Activated T-cell treated with anti-CD3 and anti-CD28 coated beads for 4 hours (primary cell): ENCODE results near the gene HIBADH.
"Not testable (repeated sequence)": the region's sequence is repeated elsewhere in the genome, so short reads cannot be mapped to it uniquely, and the experiment has no call there.

ENCODE experiments used
- DNase-seq: peaks from one replicate; pipeline ENCODE4 v3.0.0-alpha.2; 2020

Gene HIBADH

DNA sequence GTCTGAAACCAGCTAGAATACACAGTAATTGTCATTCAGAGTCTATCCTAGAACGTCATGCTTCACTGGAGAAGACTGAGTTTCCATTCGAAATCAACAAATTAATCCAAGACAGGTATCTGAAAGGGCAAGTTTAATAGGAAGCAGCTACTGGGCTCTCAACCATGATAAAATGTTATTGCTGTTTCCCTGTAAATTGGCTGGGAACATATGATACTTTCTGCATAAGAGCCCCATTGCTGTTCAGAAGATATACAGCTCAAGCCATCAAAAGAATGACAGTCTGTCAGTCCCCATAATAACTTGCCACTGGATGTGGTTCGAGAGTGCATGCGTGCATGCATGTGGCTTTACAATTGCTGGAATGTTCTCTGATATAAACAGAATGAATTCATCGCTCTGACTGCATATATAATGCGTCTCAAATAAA, 129.0 kb downstream of the HIBADH start:
- no peak for DNase-seq

- DNase-seq = no peak
Measured at GRCh38 chr7:27532314-27532713, 130.4 kb downstream of the HIBADH start.

DNA sequence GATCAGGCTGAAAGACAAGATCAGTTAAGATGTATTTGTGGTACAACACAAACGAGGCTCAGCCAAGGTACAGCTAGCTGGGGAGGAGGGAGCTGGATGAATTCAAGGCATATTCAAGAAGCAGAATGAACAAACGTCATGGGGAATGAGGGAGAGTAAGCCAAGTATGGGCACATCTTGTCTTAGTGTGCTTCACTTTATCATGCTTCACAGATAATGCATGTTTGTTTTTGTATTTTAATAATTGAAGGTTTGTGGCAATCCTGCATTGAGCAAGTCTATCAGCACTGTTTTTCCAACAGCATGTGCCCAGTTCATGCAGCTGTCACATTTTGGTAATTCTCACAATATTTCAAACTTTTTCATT, 135.4 kb downstream of the HIBADH start:
- DNase-seq = no peak

DNA sequence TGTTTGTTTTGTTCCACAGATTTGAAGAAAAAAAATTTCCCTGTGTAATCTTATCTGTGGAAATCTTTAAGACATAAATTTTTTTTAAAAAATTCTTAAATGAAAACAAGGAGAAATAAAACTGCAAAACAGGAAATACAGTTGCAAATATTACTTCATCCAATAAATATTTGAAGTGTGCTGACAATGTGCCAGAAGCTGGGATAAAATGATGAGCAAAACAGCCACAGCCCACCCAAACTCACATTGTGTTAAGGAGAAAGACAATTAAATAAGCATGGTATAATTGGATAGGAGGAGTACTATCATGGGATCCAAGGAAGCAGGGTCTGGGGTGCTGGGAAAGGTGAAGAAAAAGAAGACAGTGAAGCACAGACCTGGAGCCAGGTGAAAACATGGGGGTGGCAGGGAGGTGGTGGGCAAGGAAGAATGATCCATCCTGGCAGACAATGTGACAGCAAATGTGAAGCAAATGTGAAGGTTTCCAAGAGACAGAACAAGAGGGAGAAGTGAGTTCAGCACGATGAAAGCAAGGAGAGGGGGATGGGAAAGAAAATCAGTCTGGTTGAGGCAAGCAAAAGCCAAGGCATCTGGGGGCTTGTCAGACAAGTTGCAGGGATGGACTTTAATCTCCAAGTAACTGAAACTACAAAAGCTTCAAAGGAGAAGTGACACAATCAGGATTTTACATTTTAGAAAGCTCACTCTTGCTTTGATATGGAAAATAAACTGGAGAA, 135.9 kb downstream of the HIBADH start:
- no peak for DNase-seq

DNA sequence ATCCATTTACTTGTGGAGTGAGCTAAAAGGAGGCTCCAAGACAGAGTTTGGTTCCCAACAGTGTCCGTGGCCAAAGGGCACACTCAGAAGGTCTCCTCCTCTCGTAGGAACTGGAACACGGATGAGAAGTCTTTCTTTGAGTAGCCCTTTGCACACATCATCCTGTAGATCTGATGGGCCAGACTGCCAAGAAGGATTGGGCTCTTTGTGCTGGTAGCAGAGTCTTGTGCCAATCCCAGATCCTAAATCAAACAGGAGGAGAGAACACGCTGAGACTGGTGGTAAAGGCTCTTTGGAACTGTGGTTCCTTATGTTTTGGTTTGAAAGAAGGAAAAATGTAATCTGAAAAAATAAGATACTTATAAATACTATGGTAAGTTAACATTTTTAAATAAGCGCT, 136.6 kb downstream of the HIBADH start:
- DNase-seq = no peak

DNA sequence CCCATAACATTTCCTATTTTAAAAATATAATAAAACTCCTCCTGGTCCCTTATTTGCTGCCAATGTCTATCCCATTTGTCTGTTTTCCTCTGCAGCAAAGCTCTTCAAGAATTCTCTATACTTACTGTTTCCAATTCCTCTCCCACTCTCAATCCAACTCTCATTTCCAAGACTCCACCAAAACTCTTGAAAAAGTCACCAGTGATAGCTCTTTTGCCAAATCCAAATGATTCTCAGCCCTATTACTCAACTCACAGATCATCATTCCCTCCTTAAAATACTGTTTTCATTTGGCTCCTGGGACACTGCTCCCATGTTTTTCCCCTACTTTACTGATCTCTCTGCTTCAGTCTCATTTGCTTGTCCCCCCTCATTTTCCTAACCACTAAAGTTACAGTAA, 139.4 kb downstream of the HIBADH start:
- no peak for DNase-seq

DNA sequence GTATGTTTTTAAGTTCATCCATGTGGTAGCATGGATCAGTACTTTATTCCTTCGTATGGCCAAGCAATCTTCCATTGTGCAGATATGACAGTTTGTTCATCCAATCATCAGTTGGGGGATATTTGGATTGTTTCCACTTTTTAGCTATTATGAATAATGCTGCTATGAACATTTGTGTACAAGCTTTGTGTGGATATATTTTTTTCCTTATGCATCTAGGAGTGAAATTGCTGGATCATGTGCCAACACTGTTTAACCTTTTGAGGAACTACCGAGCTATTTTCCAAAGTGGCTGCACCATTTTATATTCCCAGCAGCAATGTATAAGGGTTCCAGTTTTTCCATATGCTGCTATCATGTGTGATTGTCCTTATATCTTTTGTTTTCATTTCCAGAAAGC, 140.1 kb downstream of the HIBADH start:
- no peak for DNase-seq

DNA sequence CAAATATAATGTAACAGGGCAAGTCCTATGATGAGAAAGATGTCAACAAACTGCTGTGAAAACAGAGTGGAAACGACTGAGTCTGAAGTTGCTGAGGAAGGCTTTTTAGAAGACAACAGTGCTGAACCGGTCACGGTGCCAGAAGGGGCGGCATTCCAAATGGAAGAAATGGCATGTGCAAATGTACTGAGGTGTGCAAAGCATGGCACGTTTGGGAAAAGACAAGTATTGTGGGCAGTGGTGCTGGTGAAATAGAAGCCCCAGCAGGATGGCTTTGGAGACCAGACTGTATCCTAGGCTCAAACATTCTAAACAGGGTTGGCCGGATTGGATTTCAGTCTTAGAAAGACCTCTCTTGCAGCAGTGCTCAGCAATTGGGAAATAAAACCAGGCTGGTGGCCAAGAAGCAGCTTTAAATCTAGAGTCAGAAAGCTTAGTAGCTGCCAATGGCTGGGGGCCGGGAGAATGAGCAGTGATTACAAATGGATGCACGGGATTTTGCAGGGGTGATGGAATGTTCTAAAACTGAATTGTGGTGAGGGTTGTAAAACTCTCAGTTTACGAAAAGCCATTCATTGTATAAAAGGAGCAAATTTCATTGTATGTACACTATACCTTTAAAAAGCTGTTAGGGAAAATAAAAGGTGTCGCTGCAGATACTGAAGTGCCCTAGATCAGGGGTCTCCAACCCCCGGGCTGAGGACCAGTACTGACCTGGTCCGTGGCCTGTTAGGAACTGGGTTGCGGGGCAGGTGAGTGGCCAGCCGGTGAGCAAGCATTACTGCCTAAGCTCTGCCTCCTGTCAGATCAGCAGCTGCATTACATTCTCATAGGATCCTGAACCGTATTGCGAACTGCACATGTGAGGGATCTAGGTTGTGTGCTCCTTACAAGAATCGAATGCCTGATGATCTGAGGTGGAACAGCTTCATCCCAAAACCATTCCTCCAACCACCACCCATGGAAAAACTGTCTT, 141.6 kb downstream of the HIBADH start:
- DNase-seq = no peak

DNA sequence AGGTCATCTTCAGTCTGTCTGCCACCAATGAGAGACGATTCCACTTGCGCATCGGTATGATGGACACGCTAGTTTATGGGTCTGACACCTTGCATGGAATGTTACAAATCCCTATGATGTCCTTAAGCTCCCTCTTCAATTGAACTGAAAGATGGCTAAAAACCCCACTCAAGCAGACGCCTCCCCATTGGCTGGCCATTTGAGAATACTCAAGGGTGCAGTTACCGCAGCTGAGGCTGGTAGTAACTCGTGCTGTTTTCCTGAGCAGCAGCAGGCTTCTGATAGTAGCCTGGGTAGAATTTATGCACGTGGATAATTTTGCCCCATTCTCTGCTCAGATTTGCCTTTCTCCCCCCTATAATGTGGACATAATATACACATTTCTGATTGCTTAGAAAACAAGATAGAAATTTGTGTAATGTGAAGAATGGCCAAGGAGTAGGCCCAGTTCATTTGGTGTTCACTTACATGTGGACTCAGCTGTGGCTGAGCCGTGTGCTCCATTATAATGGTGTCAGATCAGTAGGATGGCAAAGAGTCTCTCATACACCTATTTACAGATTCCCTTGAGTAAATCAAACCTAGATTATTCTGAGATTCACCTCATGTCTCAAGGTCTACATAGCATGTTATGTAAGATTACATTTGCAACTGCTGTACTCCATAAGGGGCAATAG, 142.8 kb downstream of the HIBADH start:
- DNase-seq = no peak

- DNase-seq = no peak
Measured at GRCh38 chr7:27518561-27519350, 143.9 kb downstream of the HIBADH start.

DNA sequence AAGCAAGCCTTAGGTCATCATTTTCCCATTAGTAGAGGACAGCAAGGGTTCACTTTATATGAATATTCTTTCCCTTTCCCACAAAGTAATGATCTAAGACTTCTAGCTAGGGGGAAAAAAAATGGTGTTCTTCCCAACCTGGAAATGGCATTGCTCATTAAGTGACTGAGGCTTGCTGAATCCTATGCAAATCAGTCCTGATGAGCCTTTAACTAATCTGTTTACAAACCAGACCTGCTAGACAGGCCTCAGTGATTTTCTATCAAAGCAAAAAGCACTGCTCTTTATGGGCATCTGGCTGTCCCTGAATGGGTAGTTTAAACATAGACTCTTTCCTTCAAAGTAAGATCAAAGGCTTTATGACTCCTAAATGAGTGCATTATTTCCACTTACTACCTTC, 146.3 kb downstream of the HIBADH start:
- DNase-seq = no peak

DNA sequence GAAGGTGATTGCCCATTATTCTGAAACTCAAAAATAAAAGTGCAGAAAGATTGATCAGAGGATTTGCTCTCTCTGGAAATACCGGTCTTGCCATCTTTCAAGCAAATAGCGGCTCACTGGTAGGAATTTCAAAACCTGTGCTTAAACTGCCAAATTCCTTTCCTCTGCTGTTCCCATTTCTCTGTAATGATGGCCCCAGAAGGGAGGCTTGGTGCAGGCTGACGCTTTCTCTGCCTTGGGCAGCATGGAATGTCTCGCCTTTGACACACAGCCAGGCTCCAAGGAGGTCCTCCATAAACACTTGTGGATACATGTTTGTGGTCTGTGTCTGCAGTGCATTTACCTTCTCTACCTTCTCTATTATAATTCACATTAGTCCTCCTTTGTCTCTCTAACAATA, 146.8 kb downstream of the HIBADH start:
- no peak for DNase-seq

DNA sequence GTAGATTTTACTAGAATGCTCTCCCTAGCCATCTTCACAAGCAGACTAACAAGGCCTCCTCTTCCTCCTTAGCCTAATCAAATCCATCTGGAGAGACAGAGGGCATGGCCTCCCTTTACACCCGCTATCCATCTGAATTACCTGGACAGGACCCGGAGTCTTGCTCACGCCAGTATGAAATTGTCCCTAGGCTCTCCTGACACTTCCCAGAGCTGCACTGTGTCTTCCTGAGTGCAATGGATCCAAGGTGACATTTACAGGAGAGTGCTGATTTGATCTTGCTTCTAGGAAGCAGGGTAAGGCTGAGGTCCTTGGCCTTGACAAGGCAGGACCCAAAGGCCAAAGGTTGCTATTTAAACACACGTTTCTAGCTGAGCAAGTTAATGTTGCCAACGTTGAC, 147.8 kb downstream of the HIBADH start:
- DNase-seq = no peak

DNA sequence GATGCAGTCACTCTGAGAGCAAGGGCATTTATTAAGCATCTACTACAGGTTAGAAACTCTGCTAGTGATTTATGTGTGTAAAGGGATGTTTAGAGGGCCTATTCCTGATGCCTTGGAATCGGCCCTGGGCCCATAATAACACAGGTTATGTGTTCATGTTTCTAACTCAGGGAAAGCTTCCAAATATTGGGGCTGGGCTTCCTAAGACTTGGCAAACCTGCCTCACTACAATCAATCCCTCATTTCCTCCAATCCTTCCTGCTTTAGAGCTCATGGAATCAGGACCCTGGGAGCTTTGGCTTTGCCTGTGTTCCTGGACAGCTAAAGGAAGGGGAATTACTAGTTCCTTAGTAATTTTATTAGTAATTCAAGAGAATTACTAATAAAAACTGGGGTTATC, 148.8 kb downstream of the HIBADH start:
- DNase-seq = no peak

DNA sequence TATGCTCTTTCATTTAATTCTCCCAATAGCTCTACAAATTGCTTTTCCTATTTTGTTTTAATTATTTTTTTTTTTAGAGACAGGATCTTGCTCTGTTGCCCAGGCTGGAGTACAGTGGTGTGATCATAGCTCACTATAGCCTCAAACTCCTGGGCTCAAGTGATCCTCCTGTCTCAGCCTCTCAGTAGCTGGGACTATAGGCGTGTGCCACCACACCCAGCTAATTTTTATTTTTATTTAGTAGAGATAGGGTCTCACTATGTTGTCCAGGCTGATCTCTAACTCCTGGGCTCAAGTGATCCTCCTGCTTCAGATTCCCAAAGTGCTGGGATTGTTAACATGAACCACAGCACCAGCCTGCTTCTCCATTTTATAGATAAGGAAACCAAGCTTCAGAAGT, 151.3 kb downstream of the HIBADH start:
- not testable (repeated sequence) for DNase-seq

GRCh38 chr7:27510541-27510940, 152.1 kb downstream of the HIBADH start:
- DNase-seq = no peak

DNA sequence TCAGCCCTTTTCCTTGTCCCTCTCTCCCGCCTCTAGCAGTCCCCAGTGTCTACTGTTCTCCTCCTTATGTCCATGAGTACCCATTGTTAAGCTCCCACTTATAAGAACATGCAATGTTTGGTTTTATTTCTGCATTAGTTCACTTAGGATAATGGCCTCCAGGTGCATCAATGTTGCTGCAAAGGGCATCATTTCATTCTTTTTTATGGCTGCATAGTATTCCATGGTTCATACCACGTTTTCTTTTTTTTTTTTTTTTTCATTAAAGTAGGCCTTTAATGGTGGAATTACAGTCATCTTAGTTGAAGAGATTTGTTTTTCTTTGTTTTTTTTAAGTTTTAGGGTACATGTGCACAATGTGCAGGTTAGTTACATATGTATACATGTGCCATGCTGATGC, 160.8 kb downstream of the HIBADH start:
- not testable (repeated sequence) for DNase-seq

DNA sequence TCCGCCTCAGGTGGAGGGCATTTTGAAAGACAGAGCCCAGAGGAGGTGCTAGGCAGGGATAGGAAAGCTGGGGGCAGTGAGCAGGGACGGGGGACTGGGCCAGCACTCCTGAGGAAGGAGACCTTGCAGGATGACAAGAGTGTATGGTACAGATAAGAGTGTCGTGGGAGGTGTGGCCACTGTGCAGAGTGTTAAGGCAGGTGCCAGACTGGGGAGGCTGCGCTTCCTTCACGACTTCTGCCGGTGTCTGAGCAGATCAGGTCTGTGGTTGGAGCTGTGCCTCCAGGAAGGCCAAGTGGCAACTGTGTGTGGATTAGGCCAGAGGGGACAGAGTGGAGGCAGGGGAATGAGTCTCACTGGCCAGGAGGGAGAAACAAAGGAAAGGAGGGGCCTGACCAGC, 161.7 kb downstream of the HIBADH start:
- DNase-seq = no peak

DNA sequence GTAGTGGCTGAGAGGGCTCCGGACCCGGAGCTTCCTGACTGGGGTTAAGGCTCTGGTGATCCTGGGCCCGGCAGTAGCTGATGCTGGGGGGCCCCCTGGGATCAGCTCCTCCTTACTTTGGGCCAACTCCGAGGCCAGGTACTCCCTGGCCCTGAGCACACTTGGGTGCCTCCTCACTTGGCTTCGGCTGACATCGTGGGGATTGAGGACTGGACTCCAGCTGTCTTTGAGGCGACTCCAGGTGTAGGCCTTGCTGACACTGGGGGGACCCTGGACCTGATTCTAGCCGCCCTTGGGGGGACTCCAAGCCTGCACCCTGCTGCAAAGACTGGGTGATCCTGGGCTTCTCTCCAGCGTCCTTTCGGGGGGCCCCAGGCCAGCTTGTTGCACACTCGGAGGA, 170.5 kb downstream of the HIBADH start:
- DNase-seq = no peak

DNA sequence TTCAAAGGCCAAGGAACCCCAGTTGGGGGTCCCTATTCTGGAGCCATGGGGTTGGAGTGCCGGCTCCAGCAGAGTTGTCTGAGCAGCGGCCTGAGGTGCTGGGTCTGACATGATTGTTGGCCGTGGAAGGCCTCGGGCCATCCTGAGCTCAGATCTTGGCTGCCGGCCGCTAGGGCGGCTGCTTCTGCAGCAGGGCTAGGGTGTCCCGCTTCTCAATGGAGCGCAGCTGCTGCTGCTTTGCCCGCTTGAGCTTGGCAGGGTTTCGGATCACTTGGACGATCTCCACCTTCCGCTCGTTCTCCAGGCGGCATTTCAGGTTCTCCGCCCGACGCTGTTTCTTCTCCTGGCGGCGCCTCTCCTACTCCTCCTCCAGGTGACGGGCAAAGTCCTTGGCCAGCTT, 171.1 kb downstream of the HIBADH start:
- DNase-seq = no peak

- no peak for DNase-seq
Measured at GRCh38 chr7:27487509-27487908, 175.2 kb downstream of the HIBADH start.

- DNase-seq = no peak
Measured at GRCh38 chr7:27484451-27484850, 178.2 kb downstream of the HIBADH start.

GRCh38 chr7:27482219-27482618, 180.5 kb downstream of the HIBADH start:
- no peak for DNase-seq
